ENCODE measurements around the gene WRNIP1.

GRCh38 chr6:2775003-2775402 lies 9.8 kb downstream of the WRNIP1 start:
- TF ChIP-seq HNRNPL (IDR thresholded peaks at IDR 0.05; ENCODE audit: low read depth, low read length) = no peak
- TF ChIP-seq ZNF644 (CRISPR knock-in tag; IDR thresholded peaks at IDR 0.05; ENCODE audit: low read depth) = no peak
- no peak for TF ChIP-seq TERF1 (CRISPR knock-in tag; IDR thresholded peaks at IDR 0.05)
- no peak for TF ChIP-seq TGIF2 (CRISPR knock-in tag; IDR thresholded peaks at IDR 0.05)
- no peak for TF ChIP-seq POLR2AphosphoS5 (IDR thresholded peaks at IDR 0.05; ENCODE audit: low read depth, low read length)
- TF ChIP-seq BRCA1 (CRISPR knock-in tag; IDR thresholded peaks at IDR 0.05) = no peak
- TF ChIP-seq PAXIP1 (CRISPR knock-in tag; conservative IDR thresholded peaks at IDR 0.05) = no peak

All from HepG2 (cell line).